HK-2 (cell line): ENCODE measurements around the gene HEXD.
"Not testable (repeated sequence)": the region's sequence is repeated elsewhere in the genome, so short reads cannot be mapped to it uniquely, and the experiment has no call there.

ENCODE experiments used
- DNase-seq: peaks from one replicate; pipeline ENCODE4 v3.0.0-alpha.2; 2018; ENCODE audit not compliant: unreplicated experiment

The HEXD gene

DNA sequence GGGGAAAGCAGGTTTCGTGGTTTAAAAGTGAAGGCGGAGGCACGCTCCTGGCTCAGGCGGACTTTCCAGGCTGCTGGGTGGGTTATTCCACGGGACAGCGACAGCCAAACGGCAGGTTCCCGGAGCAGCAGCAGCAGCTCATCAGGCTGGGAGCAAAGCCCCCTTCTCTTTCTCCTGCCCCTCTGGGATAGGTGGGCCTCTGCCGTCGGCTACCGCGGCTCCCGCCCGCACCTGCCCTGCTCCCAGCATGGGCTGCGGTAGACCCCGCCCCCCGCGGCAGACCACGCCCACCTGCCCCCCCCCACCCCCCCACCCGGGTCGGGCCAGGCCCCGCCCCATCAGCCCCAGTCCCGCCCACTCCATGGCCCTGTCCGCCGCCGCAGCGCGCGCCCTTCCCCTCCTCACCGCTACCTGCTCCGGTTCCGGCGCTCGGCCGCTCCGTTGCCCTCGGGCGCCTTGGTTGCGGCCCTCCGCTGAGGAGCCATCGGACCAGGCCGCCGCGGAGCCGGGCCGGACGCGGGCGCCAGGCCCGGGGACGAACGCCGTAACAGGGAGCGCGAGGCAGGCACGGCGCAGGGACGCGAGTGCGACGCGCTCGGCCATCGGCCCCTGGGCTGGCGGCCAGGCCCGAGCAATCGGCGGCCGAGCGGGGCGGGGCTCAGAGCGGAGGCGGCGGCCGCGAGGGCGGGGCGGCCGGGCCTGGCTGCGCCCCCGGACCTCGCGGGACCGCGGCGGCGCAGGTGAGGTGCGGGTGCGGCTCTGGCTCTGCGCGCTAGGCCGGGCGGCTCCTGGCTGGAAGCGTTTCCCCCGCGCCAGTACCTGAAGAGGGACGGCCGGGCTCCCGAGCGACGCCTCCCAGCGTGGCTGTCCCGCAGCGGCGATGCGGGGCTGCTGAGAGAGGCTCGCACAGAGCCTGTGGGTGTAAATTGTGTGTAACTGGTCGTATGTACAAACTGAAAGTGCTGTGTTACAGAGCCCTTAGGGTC, at the start of gene HEXD, which contains the start of gene OGFOD3:
Gene HEXD, plus strand, starts transcription at position 347 of the 986 bp plus-strand sequence. CDS start 1,453 bp downstream, outside the sequence.
Gene OGFOD3, minus strand, starts transcription at position 586 of the 986 bp plus-strand sequence. Its CDS starts 101 bp downstream, at position 485.
- DNase-seq, result peak; percentile 87

DNA sequence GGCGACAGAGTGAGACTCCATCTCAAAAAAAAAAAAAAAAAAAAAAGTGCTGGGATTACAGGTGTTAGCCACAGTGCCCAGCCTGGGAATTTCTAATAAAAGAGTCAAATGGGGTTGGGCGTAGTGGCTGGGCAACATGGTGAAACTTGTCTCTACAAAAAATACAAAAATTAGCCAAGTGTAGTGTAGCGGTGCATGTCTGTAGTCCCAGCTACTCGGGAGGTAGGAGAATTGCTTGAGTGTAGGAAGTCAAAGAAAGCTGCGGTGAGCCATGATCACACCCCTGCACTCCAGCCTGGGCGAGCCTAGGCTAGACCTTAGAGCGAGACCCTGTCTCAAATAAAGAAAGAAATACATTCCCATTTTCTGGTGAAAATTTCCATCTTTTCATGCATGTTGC, 48.9 kb upstream of the HEXD start:
- no peak for DNase-seq

DNA sequence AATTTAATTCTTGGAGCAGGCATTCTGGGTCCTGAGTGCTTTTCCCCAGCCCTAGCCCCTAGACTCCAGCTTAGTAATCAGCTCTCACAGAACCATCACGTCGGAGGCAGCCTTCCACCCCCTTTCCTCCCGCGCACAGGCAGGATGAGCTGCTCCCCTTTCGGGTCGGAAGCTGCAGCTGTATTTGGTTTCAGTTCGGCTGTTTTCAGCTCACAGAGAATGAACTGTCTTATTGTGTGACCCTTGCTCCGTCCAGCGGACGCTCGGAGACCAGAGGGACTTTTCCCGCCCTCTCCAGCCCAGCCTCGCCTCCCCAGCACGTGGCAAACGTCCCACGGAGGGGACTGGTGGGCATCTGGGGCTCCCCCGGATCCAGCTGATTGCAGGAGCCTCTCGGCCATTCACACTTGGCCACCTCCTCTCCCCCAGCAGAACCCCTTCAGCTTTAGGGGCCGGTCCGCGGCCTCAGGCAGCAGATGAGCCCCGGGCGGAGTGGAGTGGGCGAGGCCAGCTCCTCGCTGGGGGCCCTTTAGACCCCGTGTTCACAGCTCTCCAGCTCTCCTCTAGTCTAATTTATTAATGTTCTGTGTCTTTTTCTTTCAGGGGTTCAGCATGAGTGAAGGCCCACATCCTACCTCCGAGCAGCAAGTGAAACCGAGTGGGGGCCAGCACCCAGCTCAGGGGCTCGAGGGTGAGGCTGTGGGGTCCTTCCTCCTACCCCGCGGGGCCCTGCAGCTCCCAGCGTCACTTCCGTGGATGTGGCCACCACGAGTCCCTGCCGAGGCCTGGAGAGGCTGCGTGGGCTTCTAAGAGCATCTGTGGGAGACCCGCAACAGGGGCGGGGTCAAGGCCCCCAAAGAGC, 47.4 kb upstream of the HEXD start:
- no peak for DNase-seq

DNA sequence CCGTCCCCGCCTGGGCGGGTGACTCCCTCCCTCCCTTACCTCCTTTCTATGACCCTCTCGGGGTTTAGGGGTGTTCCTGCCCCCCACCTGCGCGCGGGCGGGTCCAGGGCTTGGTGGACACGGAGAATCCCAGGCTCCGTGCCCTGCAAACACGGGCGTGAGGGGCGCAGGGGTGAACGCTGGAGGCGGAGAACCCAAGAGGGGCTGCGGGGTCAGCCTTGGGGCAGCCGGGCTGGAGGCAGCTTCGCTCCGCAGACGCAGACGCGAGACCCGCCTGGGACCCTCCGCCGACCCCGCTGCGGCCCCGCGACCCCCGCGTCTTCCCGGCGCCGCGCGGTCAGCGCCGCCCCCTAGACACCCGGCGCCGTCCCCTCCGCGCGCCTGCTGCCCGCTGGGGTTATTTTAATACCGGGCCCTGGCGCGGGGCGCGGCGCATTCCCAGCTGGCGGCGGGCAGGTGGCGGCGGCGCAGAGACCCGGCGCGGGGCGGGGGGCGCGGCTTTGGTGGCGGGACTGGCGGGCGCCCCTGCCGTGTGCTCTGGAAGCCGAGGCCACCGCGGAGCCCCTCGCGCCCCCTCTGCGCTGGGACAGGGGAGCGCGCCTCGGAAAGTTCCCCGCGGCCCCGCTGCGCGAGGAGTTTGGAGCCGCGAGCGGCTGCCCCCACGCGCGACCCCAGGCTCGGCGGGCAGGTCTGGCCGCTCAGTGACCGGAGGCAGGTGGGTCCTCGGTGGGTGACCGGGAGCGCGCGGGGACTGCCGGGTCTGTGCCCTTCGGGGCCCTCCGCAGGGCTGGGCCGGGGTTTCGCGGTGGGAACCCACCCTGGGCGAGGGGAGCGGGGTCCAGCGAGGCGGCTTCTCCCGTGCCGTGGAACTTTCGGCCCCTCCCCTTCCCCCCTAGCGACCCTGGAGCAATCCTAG, 46.6 kb upstream of the HEXD start, which contains the start of gene UTS2R:
Gene UTS2R, plus strand, starts transcription at position 433 of the 916 bp plus-strand sequence. CDS start 2,560 bp downstream, outside the sequence.
- no peak for DNase-seq

DNA sequence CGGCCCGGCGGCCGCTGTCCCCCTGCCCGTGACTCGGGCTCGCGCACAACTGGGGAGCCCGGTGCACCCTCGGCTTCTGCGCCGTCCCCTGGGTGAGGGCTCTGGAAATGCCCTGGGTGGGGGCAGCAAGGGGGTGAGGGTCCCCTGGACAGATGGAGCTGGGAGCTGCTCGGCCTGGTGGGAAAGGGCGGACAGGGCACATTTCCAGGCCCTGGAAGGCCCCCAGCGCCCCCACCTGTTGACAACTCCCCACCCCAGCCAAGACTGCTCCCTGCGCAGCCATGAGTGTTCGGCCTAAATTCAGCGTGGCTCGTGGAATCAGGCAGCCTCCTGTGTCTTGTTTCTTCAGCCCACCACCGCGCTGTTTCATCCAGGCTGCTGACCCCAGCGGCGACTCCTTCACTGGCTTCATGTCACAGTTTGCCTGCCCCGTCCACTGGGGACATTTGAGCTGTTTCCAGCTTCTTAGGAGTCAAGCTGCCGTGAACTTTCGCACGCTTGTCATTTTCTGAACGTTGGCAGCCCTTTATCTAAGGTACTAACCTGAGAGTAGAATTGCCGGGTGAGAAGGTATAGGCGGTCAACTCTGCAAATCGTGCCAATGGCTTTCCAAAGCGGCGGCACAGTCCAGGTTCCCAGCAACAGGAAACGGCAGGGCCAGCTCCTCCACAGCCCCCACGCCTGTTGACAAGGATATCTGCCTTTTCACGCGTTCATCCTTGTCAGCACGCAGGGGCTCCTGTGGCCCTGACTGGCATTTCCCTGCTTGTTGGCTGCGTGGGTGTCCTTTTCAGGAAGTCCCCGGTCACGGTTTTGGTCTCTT, 45.7 kb upstream of the HEXD start:
- DNase-seq, result no peak

DNA sequence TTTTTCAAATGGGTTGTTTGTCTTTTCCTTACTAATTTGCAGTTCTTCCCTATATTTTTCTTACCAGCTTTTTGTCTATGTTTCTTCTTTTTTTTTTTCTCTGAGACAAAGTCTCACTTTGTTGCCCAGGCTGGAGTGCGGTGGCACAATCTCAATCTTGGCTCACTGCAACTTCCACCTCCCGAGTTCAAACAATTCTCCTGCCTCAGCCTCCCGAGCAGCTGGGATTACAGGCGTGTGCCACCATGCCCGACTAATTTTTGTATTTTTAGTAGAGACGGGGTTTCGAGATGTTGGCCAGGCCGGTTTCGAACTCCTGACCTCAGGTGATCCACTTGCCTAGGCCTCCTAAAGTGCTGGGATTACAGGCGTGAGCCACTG, 45.1 kb upstream of the HEXD start:
- not testable (repeated sequence) for DNase-seq

DNA sequence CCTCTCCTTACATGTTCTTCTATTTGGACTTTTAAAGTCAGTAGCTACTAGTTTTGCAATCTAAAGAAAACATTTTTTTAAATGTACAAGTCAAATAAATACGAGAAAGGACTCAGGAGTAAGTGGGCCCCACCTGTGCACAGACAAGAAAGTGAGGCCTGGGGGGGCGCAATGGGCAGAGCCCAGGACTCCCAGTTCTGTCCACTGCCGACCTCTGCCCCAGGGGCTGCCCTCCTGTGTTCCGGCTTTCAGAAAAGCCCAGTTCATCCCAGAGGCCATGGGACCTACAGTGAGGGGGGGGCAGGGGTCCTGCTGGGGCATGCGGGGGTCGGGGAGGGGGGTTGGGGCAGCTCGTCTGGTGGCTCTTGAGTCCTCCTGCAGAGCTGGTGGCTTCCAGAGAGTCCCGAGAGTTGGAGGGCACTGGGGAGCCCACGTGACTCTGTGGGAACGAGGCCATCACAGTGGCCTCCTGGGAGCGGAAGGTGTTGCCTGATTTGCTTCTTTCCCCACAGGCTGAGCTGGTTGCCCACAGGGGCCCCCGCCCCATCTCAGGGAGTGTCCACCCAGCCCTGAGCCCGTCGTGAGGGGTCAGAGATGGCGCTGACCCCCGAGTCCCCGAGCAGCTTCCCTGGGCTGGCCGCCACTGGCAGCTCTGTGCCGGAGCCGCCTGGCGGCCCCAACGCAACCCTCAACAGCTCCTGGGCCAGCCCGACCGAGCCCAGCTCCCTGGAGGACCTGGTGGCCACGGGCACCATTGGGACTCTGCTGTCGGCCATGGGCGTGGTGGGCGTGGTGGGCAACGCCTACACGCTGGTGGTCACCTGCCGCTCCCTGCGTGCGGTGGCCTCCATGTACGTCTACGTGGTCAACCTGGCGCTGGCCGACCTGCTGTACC, 44.2 kb upstream of the HEXD start:
- no peak for DNase-seq

DNA sequence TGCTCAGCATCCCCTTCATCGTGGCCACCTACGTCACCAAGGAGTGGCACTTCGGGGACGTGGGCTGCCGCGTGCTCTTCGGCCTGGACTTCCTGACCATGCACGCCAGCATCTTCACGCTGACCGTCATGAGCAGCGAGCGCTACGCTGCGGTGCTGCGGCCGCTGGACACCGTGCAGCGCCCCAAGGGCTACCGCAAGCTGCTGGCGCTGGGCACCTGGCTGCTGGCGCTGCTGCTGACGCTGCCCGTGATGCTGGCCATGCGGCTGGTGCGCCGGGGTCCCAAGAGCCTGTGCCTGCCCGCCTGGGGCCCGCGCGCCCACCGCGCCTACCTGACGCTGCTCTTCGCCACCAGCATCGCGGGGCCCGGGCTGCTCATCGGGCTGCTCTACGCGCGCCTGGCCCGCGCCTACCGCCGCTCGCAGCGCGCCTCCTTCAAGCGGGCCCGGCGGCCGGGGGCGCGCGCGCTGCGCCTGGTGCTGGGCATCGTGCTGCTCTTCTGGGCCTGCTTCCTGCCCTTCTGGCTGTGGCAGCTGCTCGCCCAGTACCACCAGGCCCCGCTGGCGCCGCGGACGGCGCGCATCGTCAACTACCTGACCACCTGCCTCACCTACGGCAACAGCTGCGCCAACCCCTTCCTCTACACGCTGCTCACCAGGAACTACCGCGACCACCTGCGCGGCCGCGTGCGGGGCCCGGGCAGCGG, 43.4 kb upstream of the HEXD start:
- DNase-seq, result no peak

DNA sequence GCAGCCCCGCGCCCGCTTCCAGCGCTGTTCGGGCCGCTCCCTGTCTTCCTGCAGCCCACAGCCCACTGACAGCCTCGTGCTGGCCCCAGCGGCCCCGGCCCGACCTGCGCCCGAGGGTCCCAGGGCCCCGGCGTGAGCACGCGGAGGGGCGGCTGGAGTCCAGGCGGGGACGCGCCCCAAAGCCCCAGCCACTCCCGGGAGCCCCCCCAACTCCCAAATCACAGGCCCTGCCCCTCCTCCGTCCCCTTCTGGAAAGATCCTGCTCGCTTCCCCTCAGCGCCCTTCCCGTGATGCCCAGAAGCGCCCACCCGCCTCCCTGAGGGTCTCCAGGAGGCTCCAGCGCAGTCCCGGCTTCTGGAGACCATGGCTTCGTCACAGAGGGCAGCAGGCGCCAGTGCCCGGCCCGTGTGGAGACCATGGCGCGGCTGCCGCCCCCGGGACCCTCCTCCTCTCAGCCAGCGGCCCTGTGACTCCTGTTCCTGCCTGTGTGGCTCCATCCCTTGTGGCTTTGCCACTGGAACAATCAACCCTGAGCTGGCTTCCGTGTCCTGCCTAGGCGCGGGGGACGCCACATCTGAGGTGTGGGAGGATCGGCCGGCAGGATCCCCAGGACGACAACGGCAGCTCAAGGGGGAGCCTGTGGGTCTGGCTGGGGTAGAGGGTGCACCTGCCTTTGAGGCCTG, 42.6 kb upstream of the HEXD start:
- no peak for DNase-seq

DNA sequence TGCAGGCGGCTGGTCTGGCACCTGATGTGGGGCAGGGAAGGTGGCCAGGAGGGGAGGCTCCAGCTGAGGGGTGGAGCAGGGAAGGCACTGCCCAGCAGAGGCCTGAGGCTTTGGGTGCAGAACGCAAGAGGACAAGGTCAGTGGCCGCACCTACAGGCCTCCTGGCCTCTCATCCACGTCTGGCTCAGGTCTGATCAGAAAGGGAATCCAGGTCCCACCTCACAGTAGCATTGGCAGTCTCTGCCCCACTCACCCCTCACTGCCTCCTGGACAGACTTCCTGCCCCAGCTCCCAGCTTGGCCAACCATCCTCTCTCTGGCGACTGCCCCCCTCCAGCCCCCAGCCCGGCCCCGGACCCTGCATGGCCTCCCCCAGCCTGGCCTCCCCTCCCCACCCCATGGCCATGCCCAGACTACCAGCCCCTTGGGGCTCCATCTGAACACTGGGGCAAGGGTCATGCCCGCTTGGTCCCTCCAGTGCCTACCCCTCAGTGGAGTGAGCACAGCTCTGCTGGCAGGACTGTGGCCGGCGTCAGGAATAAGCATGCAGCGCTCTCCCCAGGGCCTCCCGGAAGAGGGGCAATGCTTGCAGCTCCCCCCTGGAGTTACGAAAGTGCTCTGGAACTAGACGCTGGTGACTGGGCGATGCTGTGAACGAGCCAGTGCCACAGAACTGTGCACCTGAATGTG, 42.0 kb upstream of the HEXD start:
- no peak for DNase-seq

DNA sequence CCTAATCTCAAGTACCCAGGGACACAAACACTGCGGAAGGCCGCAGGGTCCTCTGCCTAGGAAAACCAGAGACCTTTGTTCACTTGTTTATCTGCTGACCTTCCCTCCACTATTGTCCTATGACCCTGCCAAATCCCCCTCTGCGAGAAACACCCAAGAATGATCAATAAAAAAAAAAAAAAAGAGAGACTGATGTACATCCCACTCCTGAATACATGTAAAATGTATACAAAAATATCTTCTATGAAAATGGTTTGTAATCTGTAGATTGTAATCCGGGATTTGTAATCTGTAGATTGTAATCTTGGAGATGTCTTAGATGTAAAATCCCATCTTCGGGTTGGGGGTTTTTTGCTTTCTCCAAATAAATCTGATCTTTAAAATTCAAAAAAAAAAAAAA, 40.9 kb upstream of the HEXD start:
- DNase-seq, result not testable (repeated sequence)

DNA sequence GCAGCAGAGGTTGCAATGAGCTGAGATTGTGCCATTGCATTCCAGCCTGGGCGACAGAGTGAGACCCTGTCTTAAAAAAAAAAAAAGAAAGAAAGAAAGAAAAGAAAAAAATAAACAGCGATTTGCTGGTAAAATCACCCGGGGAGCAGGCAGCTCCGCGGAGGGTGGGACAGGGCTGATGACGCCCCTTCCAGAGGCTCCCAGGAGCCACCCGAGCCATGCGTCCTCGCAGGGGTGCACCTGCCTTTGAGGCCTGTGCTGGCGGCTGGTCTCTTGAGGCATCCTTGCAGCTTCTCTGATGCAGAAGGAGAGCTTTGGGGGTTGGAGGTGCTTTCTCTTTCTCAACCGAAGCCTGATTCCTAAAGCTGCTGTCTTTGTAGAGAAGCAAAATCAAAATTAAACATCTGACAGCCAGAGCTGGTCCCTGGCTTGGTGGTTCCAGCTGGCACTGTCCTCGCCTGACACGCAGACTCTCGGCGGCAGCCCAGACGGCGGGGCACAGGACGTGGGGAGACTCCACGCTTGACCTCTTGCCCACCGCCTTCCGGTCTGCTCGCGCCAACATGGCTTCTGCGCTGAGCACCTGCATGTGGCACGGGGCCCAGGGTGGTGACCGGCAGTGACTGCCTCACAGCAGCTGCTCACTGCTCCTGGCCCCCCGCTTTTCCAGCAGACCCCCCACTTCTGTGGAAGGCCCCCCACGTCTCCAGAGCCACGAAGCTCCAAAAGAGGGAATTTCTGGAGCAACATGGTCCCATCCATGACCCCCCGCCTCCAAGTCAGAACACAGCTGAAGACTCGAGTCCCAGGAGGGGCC, 40.0 kb upstream of the HEXD start:
- DNase-seq, result no peak

DNA sequence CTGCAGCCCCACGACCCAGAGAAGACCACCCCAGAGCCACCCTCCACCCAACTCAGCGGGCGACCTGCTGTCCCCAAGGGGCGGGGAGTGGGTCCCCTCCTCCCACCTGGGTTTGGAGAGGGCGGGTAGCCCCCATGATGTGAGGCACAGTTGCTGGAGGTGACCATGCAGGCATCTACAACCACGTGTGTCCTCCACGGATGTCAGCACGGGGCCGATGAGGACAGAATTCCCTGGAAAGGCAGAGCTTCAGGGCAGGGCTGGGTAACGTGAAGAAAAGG, 39.5 kb upstream of the HEXD start:
- DNase-seq, result no peak

DNA sequence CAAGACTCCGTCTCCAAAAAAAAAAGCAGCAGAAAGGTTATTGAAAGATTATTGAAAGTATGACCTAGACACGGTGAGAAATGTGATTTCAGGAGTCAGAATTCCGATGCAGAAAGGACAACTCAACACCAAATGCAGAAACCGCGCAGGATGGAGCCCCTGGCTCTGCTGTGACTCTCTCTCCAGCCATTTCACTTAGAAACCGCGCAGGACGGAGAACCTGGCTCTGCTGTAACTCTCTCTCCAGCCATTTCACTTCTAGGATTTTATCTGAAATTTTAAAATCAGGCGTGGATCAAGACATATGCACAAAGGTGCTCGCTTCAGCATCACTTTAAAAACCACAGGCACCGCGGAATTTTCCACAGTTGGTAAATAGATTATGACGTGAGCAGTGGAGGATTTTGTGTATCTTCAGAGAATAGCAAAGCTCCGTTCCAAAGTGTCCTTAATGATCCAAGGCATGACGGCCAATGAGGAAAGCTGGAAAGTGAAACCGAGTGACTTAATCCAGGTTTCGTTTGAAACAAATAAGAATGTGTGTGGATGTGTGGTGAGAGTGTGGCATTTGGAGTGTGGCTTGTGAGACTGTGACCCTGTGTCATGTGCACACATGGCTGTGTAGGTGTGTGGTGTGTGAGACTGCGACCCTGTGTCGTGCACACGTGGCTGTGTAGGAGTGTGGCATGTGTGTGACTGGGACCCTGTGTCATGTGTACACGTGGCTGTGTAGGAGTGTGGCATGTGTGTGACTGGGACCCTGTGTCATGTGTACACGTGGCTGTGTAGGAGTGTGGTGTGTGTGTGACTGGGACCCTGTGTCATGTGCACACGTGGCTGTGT, 37.1 kb upstream of the HEXD start:
- DNase-seq, result no peak

DNA sequence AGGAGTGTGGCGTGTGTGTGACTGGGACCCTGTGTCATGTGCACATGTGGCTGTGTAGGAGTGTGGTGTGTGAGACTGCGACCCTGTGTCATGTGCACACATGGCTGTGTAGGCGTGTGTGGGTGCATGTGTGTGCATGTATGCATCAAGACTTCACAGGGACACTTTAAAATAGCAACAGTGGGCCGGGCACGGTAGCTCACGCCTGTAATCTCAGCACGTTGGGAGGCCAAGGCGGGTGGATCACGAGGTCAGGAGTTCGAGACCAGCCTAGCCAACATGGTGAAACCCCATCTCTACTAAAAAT, 36.5 kb upstream of the HEXD start:
- not testable (repeated sequence) for DNase-seq
